ENCODE results near the gene RSPO1.
A peak's percentile ranks its signal among the peaks of the same experiment; 100 is the strongest.
"Not testable (repeated sequence)": the region's sequence is repeated elsewhere in the genome, so short reads cannot be mapped to it uniquely, and the experiment has no call there.

The RSPO1 gene, protein sequence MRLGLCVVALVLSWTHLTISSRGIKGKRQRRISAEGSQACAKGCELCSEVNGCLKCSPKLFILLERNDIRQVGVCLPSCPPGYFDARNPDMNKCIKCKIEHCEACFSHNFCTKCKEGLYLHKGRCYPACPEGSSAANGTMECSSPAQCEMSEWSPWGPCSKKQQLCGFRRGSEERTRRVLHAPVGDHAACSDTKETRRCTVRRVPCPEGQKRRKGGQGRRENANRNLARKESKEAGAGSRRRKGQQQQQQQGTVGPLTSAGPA

DNA sequence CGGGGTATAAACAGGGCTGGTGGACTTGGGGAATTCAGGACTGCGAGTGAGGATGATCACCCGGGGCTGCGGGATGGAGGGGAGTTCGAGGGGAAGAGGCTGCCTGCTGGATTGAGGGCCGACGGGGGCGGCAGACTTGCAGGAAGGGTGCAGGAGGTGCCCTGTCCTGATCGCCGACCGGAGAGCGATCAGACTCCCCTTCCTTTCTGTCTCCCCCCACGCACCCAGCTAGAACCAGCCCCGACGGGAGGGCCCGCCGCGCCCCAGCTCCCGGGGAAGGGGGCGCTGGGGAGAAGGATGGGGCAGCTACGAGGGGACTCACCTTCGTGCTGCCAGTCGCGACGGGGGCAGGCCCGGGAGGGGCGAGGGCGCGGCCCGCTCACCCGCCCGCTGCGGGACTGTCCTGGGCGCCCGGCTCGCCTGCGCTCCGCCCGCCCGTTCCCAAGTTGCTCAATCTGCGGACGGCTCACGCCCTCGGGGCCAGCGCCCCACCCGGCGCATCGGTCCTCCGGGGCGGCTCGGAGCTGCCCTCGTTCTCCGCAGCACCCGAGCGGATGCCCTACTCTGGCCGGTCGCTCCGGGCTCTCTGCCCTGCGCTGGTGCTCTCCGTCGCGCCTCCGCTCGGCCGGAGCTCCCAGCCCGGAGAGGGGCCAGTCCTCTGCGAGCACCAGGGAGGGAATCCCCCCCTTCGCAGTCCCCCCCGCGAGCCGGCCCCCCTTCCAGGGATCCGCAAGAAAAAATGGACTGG lies at the start of gene RSPO1:
RSPO1 (minus strand) TSS at position 649 of the 748 bp plus-strand sequence. CDS start 5,231 bp downstream, outside the sequence.
- TF ChIP-seq CTCF (IDR thresholded peaks at IDR 0.05; ENCODE audit: low read depth, low read length): no peak
- H3K4me3 ChIP-seq (ENCODE audit: low read depth, low read length): no peak within 1 kb of the TSS

GRCh38 chr1:37684182-37684581 lies 49.5 kb upstream of the RSPO1 start:
- not testable (repeated sequence) for H3K4me3 ChIP-seq (ENCODE audit: low read depth, low read length)

- no peak overlapping the region for H3K4me3 ChIP-seq (ENCODE audit: low read depth, low read length)
- peak; percentile 67 for TF ChIP-seq CTCF (IDR thresholded peaks at IDR 0.05; ENCODE audit: low read depth, low read length)
Measured at GRCh38 chr1:37682334-37682987, 47.8 kb upstream of the RSPO1 start.

DNA sequence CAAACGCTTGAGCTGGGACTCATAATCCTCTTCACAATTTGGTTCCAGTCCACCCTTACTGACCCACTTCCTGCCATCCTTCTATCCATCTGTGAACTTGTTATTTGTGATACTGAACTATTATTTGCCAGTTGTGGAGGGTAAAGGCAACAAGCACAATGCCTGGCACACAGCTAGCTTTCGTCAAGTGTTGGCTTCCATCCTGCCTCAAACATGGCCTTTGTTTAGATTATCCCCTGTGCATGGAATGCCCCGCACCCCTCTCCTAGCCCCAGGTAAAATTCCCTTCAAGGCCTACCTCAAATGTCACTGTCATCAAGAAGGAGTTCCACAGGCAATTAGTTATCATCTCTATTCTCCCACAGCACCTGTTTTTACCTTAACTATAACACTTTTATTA lies 46.2 kb upstream of the RSPO1 start:
- TF ChIP-seq CTCF (IDR thresholded peaks at IDR 0.05; ENCODE audit: low read depth, low read length): no peak
- H3K4me3 ChIP-seq (ENCODE audit: low read depth, low read length): no peak overlapping the region

DNA sequence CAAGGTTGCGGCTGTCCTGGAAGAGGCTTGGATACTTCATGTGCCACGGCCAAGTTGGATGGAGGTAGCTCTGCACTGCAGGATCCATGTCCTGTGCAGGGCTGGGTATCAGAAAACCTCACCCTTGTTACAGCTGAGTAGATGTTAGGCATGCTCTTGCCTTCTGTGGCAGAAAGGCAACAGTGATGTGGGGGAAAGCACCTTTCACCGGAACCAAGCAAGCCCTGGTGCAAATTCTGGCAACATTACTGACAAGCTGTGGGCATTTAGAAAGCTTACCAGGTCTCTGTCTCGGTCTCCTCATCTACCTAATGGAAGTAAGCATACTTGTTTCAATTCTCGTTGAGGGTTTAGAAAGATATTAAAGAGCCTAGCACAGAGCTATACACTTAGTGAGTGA lies 43.1 kb upstream of the RSPO1 start:
- TF ChIP-seq CTCF (IDR thresholded peaks at IDR 0.05; ENCODE audit: low read depth, low read length): no peak
- H3K4me3 ChIP-seq (ENCODE audit: low read depth, low read length): no peak overlapping the region

GRCh38 chr1:37677143-37677439 lies 42.4 kb upstream of the RSPO1 start:
- no peak for TF ChIP-seq CTCF (IDR thresholded peaks at IDR 0.05; ENCODE audit: low read depth, low read length)
- H3K4me3 ChIP-seq (ENCODE audit: low read depth, low read length): no peak overlapping the region

DNA sequence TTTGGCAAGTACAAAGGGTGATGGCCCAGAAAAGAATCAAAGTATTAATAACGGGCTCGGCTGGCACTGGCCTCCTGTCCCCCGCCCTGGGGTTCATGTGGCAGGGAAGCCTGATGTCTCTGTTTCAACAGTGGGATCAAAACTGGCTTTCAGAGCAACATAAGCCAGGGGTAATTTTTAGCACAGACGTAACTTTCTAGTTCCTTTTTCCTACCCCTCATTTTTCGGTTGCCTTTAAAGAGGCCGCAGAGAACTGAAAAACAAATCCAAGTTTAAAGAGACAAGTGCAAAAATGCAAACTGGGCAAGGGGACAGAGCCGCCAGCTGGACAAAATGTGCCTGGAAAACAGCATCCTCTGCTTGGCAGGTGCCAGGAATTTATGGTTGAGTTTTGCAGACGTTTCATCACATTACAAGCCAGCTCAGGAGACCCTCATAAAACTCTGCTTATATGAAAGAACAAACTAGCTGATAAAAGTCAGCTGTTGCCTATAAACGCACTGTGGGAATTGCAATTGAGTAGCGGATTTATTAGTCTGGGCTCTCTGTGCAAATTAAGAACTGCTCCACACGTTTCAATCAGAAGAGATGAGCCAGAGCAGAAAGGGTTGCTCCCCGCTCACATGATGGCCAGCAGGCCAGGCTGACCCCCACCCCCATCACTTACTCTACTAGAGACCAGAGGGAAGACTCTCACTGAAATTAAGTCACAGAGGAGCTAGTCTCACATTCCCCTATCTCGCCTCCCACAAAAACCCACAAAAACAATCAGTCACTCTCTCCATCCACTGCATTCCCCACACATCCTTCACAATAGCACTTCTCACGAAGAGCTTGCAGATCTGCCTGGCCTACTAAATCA lies 41.8 kb upstream of the RSPO1 start:
- no peak for TF ChIP-seq CTCF (IDR thresholded peaks at IDR 0.05; ENCODE audit: low read depth, low read length)
- H3K4me3 ChIP-seq (ENCODE audit: low read depth, low read length): no peak overlapping the region
